ENCODE data around the gene ALG11.

DNA sequence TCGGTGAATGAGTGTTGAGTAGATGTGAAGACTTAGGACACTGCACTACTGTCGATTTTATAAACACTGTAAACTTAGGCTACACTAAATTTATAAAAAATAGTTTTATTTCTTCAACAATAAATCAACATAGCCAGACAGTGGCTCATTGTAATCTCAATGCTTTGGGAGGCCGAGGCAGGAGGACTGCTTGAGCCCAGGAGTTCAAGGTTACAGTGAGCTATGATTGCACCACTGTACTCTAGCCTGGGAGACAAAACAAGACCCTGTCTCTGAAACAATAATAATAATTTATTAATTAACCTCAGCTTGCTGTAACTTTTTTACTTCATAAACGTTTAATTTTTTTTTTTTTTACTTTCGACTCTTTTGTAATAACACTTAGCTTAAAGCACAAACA, 35.3 kb upstream of the ALG11 start:
- TF ChIP-seq, protein P1, sequence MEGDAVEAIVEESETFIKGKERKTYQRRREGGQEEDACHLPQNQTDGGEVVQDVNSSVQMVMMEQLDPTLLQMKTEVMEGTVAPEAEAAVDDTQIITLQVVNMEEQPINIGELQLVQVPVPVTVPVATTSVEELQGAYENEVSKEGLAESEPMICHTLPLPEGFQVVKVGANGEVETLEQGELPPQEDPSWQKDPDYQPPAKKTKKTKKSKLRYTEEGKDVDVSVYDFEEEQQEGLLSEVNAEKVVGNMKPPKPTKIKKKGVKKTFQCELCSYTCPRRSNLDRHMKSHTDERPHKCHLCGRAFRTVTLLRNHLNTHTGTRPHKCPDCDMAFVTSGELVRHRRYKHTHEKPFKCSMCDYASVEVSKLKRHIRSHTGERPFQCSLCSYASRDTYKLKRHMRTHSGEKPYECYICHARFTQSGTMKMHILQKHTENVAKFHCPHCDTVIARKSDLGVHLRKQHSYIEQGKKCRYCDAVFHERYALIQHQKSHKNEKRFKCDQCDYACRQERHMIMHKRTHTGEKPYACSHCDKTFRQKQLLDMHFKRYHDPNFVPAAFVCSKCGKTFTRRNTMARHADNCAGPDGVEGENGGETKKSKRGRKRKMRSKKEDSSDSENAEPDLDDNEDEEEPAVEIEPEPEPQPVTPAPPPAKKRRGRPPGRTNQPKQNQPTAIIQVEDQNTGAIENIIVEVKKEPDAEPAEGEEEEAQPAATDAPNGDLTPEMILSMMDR (IDR thresholded peaks at IDR 0.05) = no peak
- no peak for TF ChIP-seq EZH2 (IDR thresholded peaks at IDR 0.05; ENCODE audit: borderline replicate concordance, insufficient read depth, low read depth, low read length, poor library complexity, severe bottlenecking)
